SU-DHL-6 (cell line): ENCODE results near the gene EXOC2.
A peak's percentile ranks its signal among the peaks of the same experiment; 100 is the strongest.

Experiments
- H2AFZ ChIP-seq: fragments of 200-600 bp; sonication (generic); 2 replicates; pipeline ENCODE4 v1.6.1; 2014; ENCODE audit warnings: low read depth, mild to moderate bottlenecking, moderate library complexity, mixed read lengths, antibody characterized with exemption, low read length; ENCODE audit not compliant: severe bottlenecking
- H3F3A ChIP-seq: fragments of 200-600 bp; shearing (Covaris generic); 2 replicates; pipeline ENCODE4 v1.6.0; 2016; ENCODE audit warnings: antibody characterized with exemption, mild to moderate bottlenecking; ENCODE audit not compliant: insufficient read depth
- H3K27ac ChIP-seq: fragments of 200-600 bp; sonication (generic); 2 replicates; pipeline ENCODE4 v1.5.1; 2016; ENCODE audit warnings: low read depth, mild to moderate bottlenecking, low read length, moderate library complexity, mixed read lengths
- H3K27me3 ChIP-seq: fragments of 200-600 bp; sonication (generic), shearing (Covaris generic); 2 replicates; pipeline ENCODE4 v1.6.0; 2014; ENCODE audit warnings: mild to moderate bottlenecking, low read length
- H3K36me3 ChIP-seq: fragments of 200-600 bp; sonication (generic); 2 replicates; pipeline ENCODE4 v1.6.1; 2014; ENCODE audit warnings: mild to moderate bottlenecking, low read length, mixed read lengths
- H3K4me2 ChIP-seq: fragments of 300-600, 200-600 bp; shearing (Covaris generic), sonication (generic); 2 replicates; pipeline ENCODE4 v1.6.0; 2014; ENCODE audit warnings: low read length, low read depth, mild to moderate bottlenecking; ENCODE audit not compliant: poor library complexity, severe bottlenecking
- H3K4me3 ChIP-seq: fragments of 200-600 bp; sonication (generic); 2 replicates; pipeline ENCODE4 v1.5.1; 2014; ENCODE audit warnings: antibody characterized with exemption, low read length, mild to moderate bottlenecking, mixed read lengths; ENCODE audit not compliant: insufficient read depth, poor library complexity, severe bottlenecking
- H3K79me2 ChIP-seq: fragments of 200-600 bp; sonication (generic); 2 replicates; pipeline ENCODE4 v1.6.1; 2014; ENCODE audit warnings: mild to moderate bottlenecking, low read length, moderate library complexity; ENCODE audit not compliant: insufficient read depth
- H3K9ac ChIP-seq: fragments of 200-600 bp; sonication (generic); 2 replicates; pipeline ENCODE4 v1.7.0; 2014; ENCODE audit warnings: mild to moderate bottlenecking, low read length
- H3K9me2 ChIP-seq: fragments of 200-600 bp; sonication (generic); replicated peaks from 2 replicates; pipeline ENCODE4 v1.6.1; 2014; ENCODE audit warnings: low read length; ENCODE audit not compliant: insufficient read depth
- H3K9me3 ChIP-seq: fragments of 200-600 bp; sonication (generic); 2 replicates; pipeline ENCODE4 v1.6.1; 2014; ENCODE audit warnings: low read length, mixed read lengths; ENCODE audit not compliant: insufficient read depth
- H4K20me1 ChIP-seq: fragments of 200-600 bp; sonication (generic); 2 replicates; pipeline ENCODE4 v1.6.1; 2014; ENCODE audit warnings: low read depth, mild to moderate bottlenecking, antibody characterized with exemption, low read length, moderate library complexity, mixed read lengths
- CTCF ChIP-seq: fragments of 200-600 bp; sonication (generic); IDR thresholded peaks from one replicate; pipeline ENCODE4 v1.5.1; 2017; ENCODE audit warnings: antibody characterized with exemption, mild to moderate bottlenecking, low read length, moderate library complexity; ENCODE audit not compliant: insufficient read depth, poor library complexity, severe bottlenecking
- EZH2phosphoT487 ChIP-seq: fragments of 200-600 bp; sonication (generic), shearing (Covaris generic); conservative IDR thresholded peaks from 2 replicates; pipeline ENCODE4 v1.6.1; 2018; ENCODE audit warnings: mild to moderate bottlenecking, antibody characterized with exemption, low read length, moderate library complexity, mixed read lengths

EXOC2 gene

GRCh38 chr6:712805-713204 lies 19.9 kb upstream of the EXOC2 start:
- TF ChIP-seq CTCF (no peak), EZH2phosphoT487 (no peak)
- no peaks in the 10 kb centered on the region for H3K27me3 ChIP-seq

DNA sequence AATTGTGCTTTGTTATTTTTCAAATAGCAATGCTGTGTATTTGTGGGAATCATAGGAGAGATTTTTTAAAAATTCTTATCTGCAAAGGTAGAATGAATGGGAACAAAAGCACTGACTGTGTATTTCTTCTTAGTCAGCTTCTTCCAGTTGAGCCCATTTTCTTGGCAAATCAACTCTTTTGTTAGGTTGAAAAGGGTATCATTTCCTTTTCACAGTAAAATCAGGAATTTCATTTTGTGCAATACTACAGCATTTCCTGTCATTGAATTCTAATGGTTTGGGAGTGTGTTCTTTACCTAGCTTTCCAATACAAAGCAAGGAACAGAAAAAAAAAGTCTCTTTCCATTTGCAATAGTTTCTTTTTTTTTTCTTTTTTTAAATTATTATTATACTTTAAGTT lies 19.0 kb upstream of the EXOC2 start:
- no peak overlapping the region for H3K9ac ChIP-seq
- no peaks in the 10 kb centered on the region for H3K27me3 ChIP-seq
- H3K36me3 ChIP-seq = no peaks in the 10 kb centered on the region
- H3K4me3 ChIP-seq = peak overlapping the region; percentile 45
- no peaks in the 10 kb centered on the region for H3K79me2 ChIP-seq
- H3F3A ChIP-seq = 0 out of 2 replicates have a peak, but pooled peaks cover 10% of the 10 kb centered on the region
- no peak overlapping the region for H3K27ac ChIP-seq
- H3K4me2 ChIP-seq = peak overlapping the region; percentile 60
- no peaks in the 10 kb centered on the region for H3K9me2 ChIP-seq
- peak overlapping the region; percentile 84 for H2AFZ ChIP-seq
- no peaks in the 10 kb centered on the region for H3K9me3 ChIP-seq
- no peaks in the 10 kb centered on the region for H4K20me1 ChIP-seq
- TF ChIP-seq CTCF = no peak
- TF ChIP-seq EZH2phosphoT487 = no peak

More at GRCh38 chr6:712805-713204, 19.9 kb upstream of the EXOC2 start:
- 0 out of 2 replicates have a peak, but pooled peaks cover 10% of the 10 kb centered on the region for H3F3A ChIP-seq
- H3K36me3 ChIP-seq = no peaks in the 10 kb centered on the region
- no peaks in the 10 kb centered on the region for H3K9me2 ChIP-seq
- no peak overlapping the region for H3K4me2 ChIP-seq
- H3K9ac ChIP-seq = no peak overlapping the region
- no peaks in the 10 kb centered on the region for H4K20me1 ChIP-seq
- no peak overlapping the region for H3K27ac ChIP-seq
- H3K9me3 ChIP-seq = no peaks in the 10 kb centered on the region
- H3K4me3 ChIP-seq = no peak overlapping the region
- H2AFZ ChIP-seq = no peak overlapping the region
- H3K79me2 ChIP-seq = no peaks in the 10 kb centered on the region

DNA sequence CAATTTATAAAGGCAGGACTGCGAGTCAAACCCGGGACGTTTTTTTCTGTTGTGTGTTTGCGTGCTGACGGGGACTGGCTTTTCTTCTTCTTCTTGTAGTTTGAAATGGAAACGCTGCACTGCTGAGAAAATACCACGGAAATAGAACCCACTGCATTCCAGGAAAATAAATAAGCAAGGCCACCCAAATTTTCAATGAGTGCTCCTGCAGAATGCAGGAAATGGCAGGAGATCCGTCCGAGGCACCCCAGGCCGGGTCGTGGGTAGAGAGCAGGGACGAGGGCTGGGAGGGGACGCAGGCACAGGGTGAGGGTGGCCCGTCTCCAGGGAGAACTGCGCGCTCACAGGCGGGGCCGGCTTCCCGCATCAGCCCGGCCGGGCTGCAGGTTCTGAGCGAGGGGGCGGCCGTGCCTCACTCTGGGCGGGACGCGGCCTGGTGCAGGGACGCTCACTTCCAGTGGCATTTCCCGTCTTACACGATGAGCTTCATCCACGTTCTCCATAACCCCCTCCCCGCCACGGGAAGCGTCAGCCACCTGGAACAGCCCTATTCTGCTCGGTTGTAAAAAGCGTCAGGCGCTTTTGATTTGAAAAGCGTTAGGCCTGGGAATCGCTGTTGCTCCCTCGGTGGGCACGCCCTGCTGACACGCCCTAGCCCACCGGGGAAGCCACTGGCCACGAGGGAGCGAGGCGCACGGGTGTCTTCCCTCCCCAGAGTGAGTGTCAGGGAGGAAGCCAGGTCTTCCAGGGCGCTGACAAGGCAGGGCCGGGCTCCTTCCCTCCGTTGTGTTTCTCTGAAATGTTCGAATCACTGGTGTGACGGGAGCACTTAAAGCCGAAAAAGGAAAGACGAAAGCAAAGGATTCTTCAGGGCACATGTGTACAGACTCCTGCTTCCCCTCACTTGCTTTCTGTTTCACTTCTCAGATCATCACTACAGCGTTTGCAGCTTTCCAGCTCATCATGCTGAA lies 17.9 kb upstream of the EXOC2 start:
- no peaks in the 10 kb centered on the region for H3K36me3 ChIP-seq
- H3K27me3 ChIP-seq = no peaks in the 10 kb centered on the region
- H3K27ac ChIP-seq = no peak overlapping the region
- H4K20me1 ChIP-seq = no peaks in the 10 kb centered on the region
- no peaks in the 10 kb centered on the region for H3K9me2 ChIP-seq
- no peak for TF ChIP-seq EZH2phosphoT487
- TF ChIP-seq CTCF = no peak
- peak overlapping the region; percentile 60 for H3K4me2 ChIP-seq
- H3K4me3 ChIP-seq = peak overlapping the region; percentile 45
- peak overlapping the region; percentile 35; the same call in 1 of the 2 replicates for H3K9ac ChIP-seq
- no peaks in the 10 kb centered on the region for H3K9me3 ChIP-seq
- peak overlapping the region; percentile 84 for H2AFZ ChIP-seq
- 0 out of 2 replicates have a peak, but pooled peaks cover 10% of the 10 kb centered on the region for H3F3A ChIP-seq
- no peaks in the 10 kb centered on the region for H3K79me2 ChIP-seq
